ENCODE measurements around the gene SIGLEC1.

- TF ChIP-seq CTCF (IDR thresholded peaks at IDR 0.05; ENCODE audit: insufficient read depth, low read depth, low read length) (no peak), EZH2 (IDR thresholded peaks at IDR 0.05; ENCODE audit: insufficient read depth, low read length) (no peak)
Observed at GRCh38 chr20:3759884-3760283, 47.5 kb upstream of the SIGLEC1 start.

Data from astrocyte (in vitro differentiated cells and primary cell).